ENCODE data around the gene YBX2. TPM values are rescaled to one million over a fixed set of nuclear protein-coding genes. Genes with fewer than 3 reads are reported as not detected.

The YBX2 gene
- polyA plus RNA-seq, 1 experiment: 0.11 TPM

GRCh38 chr17:7313088-7313889 is 18.9 kb upstream of the YBX2 start:
- no peak for DNase-seq (ENCODE audit: low read depth)
- Histone ChIP-seq H3K36me3 (ENCODE audit: control insufficient read depth, insufficient read depth, low read length) (peaks cover 46% of the 10 kb centered on the region), H3K4me3 (ENCODE audit: low read depth, low read length) (no peak overlapping the region), H3K27me3 (ENCODE audit: control insufficient read depth, insufficient read depth, low read length) (no peaks in the 10 kb centered on the region)
- CTCF ChIA-PET: interaction anchor here (0.6 to 3.4 kb wide), 3 partner anchors 12 to 91 kb away, joined by 3 to 22 read pairs (median 4); no protein-coding TSS in a partner anchor
- POLR2A ChIA-PET: interaction anchor here (0.6 to 1.3 kb wide), 2 partner anchors 16 to 137 kb away, joined by 3 read pairs; partner anchors contain the start of gene NEURL4
- TF ChIP-seq CTCF (IDR thresholded peaks at IDR 0.05; ENCODE audit: insufficient read depth, low read depth, low read length): no peak

- Histone ChIP-seq H3K36me3 (ENCODE audit: control insufficient read depth, insufficient read depth, low read length) (peaks cover 40% of the 10 kb centered on the region), H3K27me3 (ENCODE audit: control insufficient read depth, insufficient read depth, low read length) (no peaks in the 10 kb centered on the region), H3K4me3 (ENCODE audit: low read depth, low read length) (no peak overlapping the region)
- ChIA-PET CTCF (interaction anchor here (3.4 kb wide), 1 partner anchor 13 kb away, joined by 22 read pairs; no protein-coding TSS in a partner anchor), POLR2A (interaction anchor here (0.6 kb wide), 1 partner anchor 136 kb away, joined by 3 read pairs; no protein-coding TSS in a partner anchor)
- no peak for DNase-seq (ENCODE audit: low read depth)
- TF ChIP-seq CTCF (IDR thresholded peaks at IDR 0.05; ENCODE audit: insufficient read depth, low read depth, low read length): no peak
These were observed 18.1 kb upstream of the YBX2 start for GRCh38 chr17:7312432-7313087.

- Histone ChIP-seq H3K36me3 (ENCODE audit: control insufficient read depth, insufficient read depth, low read length) (peaks cover 39% of the 10 kb centered on the region), H3K27me3 (ENCODE audit: control insufficient read depth, insufficient read depth, low read length) (no peaks in the 10 kb centered on the region), H3K4me3 (ENCODE audit: low read depth, low read length) (no peak overlapping the region)
- ChIA-PET CTCF (no interaction called here), POLR2A (no interaction called here)
- no peak for TF ChIP-seq CTCF (IDR thresholded peaks at IDR 0.05; ENCODE audit: insufficient read depth, low read depth, low read length)
- no peak for DNase-seq (ENCODE audit: low read depth)
These were observed 16.8 kb upstream of the YBX2 start for GRCh38 chr17:7311110-7311705.

- TF ChIP-seq CTCF (IDR thresholded peaks at IDR 0.05; ENCODE audit: insufficient read depth, low read depth, low read length): no peak
- no peaks in the 10 kb centered on the region for H3K27me3 ChIP-seq (ENCODE audit: control insufficient read depth, insufficient read depth, low read length)
- POLR2A ChIA-PET: no interaction called here
- H3K4me3 ChIP-seq (ENCODE audit: low read depth, low read length): no peak overlapping the region; the same call in 1 of the 2 replicates
- peaks cover 36% of the 10 kb centered on the region for H3K36me3 ChIP-seq (ENCODE audit: control insufficient read depth, insufficient read depth, low read length)
- DNase-seq (ENCODE audit: low read depth): no peak
- CTCF ChIA-PET: interaction anchor here (0.6 to 1.6 kb wide), 7 partner anchors 13 to 251 kb away, joined by 3 to 7 read pairs (median 3); partner anchors contain the start of genes NEURL4 and SLC2A4
These were observed 15.2 kb upstream of the YBX2 start for GRCh38 chr17:7309628-7310027.
